ENCODE results near the gene CTCF.

CTCF gene

GRCh38 chr16:67571981-67572431, 9.7 kb downstream of the CTCF start:
- TF ChIP-seq CTCF (conservative IDR thresholded peaks at IDR 0.05; ENCODE audit: low read depth, low read length): no peak
- DNase-seq (ENCODE audit: low read depth): peak; percentile 34
- no peak overlapping the region for H3K4me3 ChIP-seq (ENCODE audit: low read length)

- no peak overlapping the region for H3K4me3 ChIP-seq (ENCODE audit: low read length)
- no peak for TF ChIP-seq CTCF (conservative IDR thresholded peaks at IDR 0.05; ENCODE audit: low read depth, low read length)
- no peak for DNase-seq (ENCODE audit: low read depth)
Observed at GRCh38 chr16:67579686-67580085, 17.4 kb downstream of the CTCF start.

GRCh38 chr16:67580202-67580601, 17.9 kb downstream of the CTCF start:
- TF ChIP-seq CTCF (conservative IDR thresholded peaks at IDR 0.05; ENCODE audit: low read depth, low read length): no peak
- no peak for DNase-seq (ENCODE audit: low read depth)
- H3K4me3 ChIP-seq (ENCODE audit: low read length): no peak overlapping the region

GRCh38 chr16:67593288-67593687, 31.0 kb downstream of the CTCF start:
- no peak for TF ChIP-seq CTCF (conservative IDR thresholded peaks at IDR 0.05; ENCODE audit: low read depth, low read length)
- no peak overlapping the region for H3K4me3 ChIP-seq (ENCODE audit: low read length)
- DNase-seq (ENCODE audit: low read depth): no peak

GRCh38 chr16:67593701-67594100, 31.4 kb downstream of the CTCF start:
- no peak for TF ChIP-seq CTCF (conservative IDR thresholded peaks at IDR 0.05; ENCODE audit: low read depth, low read length)
- no peak for DNase-seq (ENCODE audit: low read depth)
- H3K4me3 ChIP-seq (ENCODE audit: low read length): no peak overlapping the region

- TF ChIP-seq CTCF (conservative IDR thresholded peaks at IDR 0.05; ENCODE audit: low read depth, low read length): no peak
- no peak for DNase-seq (ENCODE audit: low read depth)
- H3K4me3 ChIP-seq (ENCODE audit: low read length): no peak overlapping the region
Observed at GRCh38 chr16:67594256-67594915, 32.1 kb downstream of the CTCF start.

- no peak for TF ChIP-seq CTCF (conservative IDR thresholded peaks at IDR 0.05; ENCODE audit: low read depth, low read length)
- H3K4me3 ChIP-seq (ENCODE audit: low read length): no peak overlapping the region
- DNase-seq (ENCODE audit: low read depth): no peak
Observed at GRCh38 chr16:67594956-67595355, 32.6 kb downstream of the CTCF start.
